ENCODE data around the gene PRLH. TPM values are rescaled to one million over a fixed set of nuclear protein-coding genes. Genes with fewer than 3 reads are reported as not detected.

The PRLH gene
- polyA plus RNA-seq, 1 donor: not detected

DNA sequence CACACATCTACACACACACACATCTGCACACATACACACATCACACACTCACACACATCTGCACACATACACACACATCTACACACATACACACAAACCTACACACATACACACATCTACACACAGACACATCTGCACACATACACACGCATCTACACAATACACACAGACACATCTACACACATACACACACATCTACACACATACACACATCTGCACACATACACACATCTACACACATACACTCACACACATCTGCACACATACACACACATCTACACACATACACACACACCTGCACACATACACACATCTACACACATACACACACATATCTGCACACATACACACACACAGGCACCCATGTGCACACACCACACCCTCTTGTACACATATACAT lies 400 bp upstream of the PRLH start:
- no peak for DNase-seq (ENCODE audit: low read depth)

DNA sequence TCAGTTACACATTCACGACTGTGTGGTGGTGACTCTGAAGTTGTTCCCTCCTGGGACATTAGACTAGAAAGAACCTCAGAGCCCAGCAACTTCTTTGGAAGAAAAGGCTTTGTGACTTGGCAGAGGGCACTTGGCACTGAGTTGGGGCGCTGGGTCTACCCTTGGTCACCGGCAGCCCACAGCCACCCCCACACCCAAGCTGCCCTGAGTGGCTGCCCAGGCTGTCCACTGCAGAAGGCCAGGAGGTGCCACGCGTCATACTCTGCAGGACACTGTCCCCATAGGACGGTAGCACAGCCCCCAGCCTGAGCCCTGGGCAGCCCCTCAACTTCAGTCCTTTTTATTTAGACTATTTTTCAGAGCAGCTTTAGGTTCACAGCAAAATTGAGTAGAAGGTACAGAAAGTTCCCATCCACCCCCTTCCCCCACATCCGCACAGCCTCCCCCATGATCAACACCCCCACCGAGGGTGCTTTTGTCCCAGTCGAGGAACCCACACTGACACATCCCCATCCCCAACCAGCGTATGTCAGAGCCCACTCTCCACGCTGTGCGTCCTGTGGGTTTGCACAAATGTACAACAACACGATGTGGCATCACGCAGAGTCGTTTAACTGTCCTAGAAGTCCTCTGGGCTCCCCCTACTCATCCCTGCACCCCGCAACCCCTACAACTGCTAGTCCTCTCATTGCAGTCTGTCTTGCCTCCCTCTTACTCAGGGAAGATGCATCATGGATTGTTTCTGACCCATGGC lies 1.1 kb downstream of the PRLH start:
- no peak for DNase-seq (ENCODE audit: low read depth)

DNA sequence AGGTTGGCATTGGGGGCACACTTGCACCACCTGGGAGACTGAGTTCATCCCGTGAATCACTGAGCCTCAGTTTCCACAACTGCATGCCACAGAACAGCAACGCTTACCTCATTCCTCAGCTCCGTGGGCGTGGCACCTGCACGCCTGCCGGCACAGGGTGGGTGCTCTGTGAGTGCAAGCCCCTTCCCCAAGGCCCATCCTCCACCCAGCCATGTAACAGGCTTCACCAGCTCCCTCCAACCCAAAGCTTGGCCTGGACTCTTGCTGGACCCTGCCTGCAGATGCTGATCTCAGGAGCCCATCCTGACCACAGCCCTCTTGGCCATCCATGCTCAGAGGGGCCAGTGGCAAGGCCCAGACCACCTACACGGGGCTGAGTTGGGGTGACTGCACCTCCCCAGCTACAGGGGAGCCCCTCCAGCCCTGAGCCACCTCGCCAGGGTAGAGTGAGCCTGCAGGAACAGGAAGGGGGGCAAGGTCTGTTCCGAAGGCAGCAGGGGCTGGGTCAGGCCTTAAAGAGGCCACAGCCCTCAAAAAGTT lies 1.8 kb downstream of the PRLH start:
- no peak for DNase-seq (ENCODE audit: low read depth)

DNA sequence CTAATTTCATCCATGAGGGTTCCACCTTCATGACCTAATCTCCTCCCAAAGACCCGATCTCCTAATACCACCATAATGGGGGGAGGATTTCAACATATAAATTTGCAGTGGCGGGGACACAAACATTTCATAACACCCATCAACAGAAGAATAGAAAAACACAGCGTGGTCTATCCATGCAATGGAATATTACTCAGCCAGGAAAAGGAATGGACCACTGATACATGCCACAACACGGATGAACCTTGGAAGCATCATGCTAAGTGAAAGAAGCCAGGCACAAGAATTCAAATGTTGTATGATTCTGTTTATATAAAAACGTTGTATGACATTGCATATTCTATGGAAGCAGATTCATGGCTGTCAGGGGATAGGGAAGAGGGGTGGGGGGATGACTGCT lies 2.7 kb downstream of the PRLH start:
- DNase-seq (ENCODE audit: low read depth): no peak

DNA sequence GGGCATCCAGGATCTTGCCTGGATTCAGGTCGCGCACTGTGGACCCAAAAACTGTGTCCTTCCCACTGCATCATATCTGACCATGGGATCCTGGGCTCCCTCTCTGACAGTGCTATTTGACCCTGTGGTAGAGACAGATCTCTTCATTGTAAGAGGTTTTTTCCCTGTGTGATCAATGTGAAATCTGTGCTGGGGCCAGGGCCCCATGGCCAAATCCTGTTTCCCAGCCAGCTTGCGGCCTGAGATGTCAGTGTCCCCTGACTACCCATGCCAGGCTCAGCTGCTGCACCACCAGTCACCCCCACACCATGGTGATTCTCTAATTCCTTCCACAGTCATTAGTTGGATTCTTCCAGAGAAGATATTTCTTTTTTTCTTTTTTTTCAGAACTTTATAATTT lies 3.5 kb downstream of the PRLH start:
- DNase-seq (ENCODE audit: low read depth): no peak

DNA sequence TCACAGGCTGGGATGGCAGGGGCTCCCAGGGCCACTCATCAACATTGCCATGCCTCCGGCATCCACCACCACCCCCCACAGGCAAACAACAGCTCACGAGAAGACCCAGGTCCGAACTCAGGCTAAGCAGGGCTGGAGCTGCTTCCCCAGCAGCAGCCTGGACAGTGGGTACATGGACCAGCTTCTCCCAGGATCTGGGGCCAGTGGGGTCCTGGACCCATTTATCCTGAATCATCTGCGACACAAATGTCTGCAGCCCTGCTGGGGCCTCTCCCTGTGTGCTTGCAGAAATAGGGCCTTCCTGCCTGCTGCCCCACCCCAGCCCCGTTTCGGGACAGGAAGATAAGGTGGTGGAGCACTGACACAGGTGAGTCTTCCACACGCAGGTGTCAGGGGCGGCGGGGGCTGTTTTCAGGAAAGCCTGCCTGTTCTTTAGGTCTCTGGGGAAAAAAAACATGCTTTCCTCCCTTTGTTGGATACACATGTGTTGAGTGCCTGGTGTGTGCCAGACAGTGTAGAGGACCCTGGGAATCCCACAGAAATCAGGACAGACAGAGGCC lies 4.5 kb downstream of the PRLH start:
- DNase-seq (ENCODE audit: low read depth): no peak

DNA sequence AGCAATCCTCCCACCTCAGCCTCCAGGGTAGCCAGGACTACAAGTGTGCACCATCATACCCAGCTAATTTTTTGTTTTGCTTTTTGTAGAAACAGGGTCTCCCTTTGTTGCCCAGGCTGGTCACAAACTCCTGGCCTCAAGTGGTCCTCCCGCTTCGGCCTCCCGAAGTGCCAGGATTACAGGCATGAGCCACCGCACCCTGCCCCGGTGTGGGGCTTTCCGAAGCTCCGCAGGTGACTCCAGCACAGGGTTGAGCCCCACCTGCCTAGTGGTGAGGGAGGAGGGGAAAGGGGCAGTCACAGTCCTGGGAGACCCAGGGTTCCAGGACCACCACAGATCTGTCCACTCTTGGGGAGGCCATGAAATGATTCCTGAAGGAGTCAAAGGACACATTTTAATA lies 5.2 kb downstream of the PRLH start:
- DNase-seq (ENCODE audit: low read depth): no peak

DNA sequence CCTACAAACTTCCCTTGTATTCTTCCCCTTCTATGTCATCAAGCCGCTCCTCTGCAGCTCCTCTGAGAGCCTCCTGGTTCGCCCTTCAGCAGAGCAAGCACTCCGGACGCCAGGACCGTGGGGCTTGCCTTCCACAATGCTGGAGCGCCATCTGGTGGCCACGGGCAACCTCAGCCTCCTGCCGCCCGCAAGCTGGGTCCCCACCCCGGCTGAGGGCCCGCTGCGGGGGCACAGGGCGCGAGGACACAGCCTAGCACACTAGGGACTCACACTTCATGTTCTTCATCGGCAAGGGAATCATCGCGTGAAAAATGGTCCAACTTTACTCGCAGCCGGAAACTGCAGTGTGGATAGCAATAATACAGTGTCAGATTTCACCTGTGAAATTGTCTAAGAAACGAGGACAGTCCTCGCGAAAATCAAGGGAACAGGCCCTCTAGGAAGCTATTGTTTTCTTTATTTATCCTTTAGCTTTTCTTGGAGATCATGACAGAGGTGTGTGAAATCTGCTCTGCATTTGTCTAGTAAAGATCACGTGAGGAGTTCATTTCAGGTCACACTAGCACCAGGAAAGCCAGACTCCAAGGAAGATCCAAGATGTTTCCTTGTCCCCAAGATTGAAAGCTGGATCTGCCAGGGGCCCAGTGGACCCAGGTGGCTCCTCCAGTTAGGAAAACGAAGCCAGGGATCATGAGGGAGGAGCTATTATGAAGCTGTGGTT lies 5.8 kb downstream of the PRLH start:
- peak; percentile 76 for DNase-seq (ENCODE audit: low read depth)

DNA sequence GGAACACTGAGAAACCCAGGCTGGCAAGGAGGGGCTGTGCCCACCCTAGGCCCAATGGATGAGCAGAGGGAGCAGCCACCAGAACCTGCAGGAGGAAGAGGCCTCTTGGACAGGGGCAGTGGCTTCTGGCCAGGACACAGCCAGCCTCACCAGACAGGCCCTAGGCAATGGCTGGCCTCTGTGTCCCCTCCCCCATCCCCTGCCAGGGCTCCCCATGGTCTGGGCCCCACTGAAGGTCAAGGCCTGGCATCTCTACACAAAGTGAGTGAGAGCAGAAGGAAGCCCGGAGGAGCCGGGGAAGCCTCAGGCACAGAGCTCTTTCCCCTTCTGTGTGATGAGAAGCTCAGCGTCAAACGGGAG lies 6.3 kb downstream of the PRLH start:
- DNase-seq (ENCODE audit: low read depth): no peak

DNA sequence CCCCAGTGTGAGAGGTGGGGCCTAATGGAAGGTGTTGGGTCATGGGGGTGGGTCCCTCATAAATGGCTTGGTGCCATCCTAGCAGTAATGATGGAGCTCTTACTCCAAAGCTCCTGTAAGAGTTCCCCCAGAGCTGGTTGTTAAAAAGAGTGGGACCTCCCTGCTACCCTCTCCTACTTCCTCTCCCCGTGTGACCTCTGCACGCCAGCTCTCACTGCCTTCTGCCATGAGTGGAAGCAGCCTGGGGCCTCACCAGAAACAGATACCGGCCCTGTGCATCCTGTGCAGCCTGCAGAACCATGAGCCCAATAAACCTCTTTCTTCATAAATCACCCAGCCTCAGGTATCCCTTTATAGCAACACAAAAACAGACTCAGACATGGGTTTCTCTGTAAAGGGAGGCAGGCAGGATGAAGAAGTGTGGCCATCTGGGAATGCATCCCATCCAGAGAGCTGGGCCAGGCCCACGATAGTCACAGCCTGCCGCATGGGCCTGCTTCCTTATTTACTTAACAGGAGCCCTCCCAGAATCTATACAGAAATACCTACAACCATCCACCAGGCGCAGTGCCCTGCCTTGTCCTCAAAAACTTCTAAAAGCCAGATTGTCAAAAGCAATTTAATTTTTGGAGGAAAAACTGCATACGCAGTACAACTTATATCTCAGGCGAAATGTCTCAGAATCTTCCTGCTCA lies 7.5 kb downstream of the PRLH start:
- DNase-seq (ENCODE audit: low read depth): no peak

DNA sequence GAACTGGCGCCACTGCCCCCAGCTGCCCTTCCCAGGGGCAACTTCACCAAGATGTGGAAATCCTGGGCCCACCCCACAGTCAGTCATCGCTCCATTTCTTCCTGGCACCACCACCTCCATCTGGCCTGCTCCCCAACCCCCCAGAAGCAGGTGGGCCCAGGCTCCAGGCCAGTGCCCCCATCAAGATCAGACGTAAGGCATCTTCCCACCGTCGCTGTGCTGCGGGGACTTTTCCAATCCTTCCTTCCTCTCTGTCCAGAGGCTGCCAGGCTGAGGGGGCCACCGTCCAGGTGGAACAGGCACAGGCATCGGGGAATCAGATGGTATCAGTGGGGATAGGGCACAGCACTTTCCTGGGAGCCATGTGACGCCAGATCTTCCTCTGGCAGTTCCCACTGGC lies 8.1 kb downstream of the PRLH start:
- DNase-seq (ENCODE audit: low read depth): no peak

DNA sequence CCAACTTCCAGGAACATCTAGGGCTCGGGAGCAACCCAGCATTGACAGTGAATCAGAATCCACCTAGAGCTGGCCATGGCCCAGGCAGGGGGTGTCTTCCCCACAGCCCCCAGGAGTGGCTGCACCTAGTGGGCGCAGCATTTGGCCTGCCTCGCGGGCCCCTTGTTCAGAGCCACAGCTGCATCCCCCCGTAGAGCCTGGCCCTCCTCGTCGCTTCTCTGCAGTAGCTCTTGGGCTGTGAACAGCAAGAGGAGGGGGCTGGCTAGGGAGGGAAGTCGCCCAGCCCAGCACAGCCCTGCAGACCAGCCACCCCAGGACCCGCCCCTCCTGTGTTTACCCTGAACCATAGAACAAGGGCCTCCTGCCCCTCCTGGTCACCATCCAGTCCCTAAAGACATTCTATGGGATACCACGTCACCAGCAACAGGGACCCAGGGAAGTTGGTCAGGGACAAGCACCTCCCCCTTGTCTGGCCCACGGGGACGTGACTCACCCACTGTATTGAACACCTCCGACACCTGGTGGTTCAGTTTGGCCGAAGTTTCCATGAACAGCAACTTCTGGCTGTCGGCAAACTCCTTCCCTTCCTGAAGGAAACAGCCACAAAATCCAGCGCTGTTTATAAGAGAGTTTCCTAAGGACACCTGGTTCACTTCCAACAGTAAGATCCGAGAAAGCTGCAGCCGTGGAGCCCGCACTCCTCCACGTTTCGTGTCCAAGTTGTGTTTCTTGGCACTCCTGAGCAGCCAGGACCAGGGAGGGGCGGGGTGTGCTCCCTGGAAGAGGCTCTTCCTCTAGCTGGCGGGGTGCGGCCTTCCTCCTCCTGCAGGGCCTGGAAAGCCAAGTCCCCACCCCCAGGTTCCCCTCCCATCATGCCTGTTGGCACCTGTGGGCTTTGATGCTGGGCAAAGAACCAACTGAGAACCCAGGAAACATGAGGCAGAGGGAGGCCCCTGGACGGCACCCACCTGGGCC lies 8.8 kb downstream of the PRLH start:
- no peak for DNase-seq (ENCODE audit: low read depth)

DNA sequence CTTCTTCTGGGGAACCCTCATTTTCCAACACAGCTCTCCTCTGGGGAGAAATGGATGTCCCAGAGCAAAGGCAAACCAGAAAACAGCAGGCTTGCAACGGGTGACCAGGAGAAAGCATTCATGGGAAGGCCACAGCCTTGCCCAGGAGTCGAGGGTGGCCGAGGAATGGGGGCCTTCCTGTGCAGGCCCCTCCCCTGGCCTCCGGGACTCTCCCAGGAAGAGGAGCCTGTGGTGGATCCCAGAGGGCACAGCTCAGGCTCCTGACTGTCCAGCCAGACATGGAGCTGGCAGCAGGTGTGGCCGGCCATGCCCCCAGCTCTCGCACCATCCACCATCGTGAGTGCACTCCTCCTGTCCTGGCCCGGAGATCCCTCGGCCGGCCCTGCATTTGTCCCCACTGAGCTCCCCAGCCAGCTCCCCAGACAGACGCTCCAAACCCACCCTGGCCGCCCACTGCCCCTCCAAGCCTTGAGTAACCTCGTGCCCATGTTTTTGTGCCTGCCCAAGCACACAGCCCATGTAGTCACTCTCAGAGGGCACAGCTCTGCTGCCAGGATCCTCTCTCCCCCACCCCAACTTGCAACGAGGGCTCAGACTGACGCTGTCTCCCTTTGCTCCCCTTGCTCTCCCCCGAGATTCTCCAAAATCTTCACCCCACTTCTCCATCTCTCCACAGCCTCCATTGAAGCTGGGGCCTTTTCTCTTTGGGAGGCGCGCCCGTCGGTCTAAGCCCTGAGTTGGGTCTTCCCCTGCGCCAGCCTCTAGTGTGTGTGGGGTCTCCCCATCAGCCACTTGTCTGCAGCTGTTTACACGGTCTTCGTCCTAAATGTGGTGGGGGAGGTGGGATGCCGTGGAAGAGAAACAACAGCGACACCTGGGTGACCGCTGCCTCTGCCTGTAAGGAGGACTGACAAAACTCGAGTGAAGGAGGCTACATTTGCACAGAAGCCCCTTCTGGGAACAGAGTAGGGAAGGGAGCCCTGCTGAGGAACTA lies 9.8 kb downstream of the PRLH start:
- no peak for DNase-seq (ENCODE audit: low read depth)

DNA sequence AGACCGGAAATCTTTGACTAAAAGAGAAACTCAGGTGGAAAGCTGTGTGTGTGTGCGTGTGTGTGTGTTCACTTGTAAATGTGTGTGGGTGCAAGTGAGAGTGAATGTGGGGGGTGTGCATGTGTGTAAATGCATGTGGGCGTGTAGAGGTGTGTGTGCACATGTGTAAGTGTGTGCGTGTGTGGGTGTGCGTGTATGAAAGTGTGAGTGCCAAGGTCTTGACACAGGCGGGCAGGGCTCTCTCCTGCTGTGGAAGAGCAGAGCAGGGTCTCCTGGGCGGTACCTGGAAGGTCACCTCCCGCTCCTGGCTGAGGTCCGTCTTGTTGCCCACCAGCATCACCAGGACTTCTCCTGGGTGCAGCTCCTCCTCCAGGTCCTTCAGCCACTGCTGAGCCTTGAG lies 10.6 kb downstream of the PRLH start:
- no peak for DNase-seq (ENCODE audit: low read depth)

DNA sequence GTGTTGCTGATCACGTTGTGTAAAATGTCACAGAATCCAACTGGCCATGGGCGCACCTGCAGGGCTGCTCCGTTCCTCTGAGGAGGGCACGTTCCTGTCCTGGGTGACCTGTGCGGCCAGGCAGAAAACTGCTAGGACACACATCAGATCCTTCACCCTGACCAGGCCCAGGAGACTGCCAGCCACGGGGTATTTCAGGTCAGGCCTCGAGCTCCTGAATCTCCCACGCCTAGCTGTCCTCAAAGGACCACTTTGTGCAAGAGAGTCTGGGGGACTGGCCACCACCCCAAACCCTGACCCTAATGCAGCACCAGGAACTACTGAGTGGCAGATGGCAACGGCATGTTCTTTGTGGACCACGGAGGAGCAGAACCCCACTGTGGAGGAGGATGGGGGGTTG lies 11.1 kb downstream of the PRLH start:
- no peak for DNase-seq (ENCODE audit: low read depth)

DNA sequence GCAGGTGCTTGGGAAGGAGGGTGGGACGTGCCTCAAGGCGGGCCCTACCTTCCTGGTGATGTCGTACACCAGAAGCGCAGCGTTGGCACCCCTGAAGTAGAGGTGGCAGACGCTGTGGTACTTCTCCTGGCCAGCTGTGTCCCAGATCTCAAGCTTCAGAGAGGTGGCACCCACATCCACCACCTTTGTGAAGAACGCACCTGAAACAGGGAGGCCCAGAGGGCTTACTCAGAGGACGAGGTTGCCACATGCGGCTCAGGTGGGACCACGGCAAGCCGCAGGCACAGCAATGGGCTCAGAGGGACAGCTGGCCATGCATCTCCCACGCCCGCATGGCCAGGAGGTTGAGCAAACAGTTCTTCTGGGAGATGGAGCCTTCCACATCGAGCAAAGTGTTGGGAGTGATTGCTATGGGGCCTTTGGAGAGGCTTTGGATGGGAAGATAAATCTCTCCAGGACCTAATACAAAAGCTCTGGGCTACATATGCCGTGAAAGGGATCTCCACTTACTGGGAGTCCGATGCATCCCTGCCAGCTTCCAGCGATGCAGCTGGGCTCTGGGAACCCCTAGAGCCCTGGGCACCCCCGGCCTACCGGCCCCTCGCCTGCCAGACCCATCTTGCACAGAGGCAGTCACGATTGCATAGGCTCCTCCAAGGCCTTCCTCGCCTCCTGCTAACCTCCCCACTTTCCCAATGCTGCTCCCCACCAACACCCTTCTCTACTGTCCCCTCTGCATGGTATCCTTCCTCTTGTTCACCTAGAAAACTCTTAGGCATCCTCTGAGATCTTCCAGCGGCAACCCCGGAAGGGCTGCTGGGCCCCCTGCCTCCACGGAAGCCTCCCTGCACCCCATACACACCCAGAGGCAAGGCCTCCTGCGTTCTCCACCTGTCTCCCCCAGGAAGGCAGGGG lies 11.8 kb downstream of the PRLH start:
- DNase-seq (ENCODE audit: low read depth): no peak

DNA sequence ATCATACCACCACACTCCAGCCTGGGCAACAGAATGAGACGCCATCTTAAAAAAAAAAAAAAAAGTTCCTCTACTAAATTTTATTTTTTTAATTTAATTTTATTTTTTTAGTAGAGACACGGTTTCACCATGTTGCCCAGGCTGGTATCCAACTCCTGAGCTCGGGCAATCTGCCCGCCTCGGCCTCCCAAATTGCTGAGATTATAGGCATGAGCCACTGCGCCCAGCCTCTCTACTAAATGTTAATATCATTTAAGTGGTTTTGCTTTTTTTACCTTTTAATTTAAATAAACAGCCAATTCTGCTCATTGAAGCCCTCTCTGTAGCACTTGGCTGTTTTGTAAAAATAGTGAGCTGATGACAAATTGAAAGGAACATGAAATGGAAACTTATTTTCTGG lies 15.0 kb downstream of the PRLH start:
- no peak for DNase-seq (ENCODE audit: low read depth)

Measured in forelimb muscle (tissue), 1 donor.